HG02840 (cell line): ENCODE measurements around the gene PCDHGA5.
"Not testable (repeated sequence)": the region's sequence is repeated elsewhere in the genome, so short reads cannot be mapped to it uniquely, and the experiment has no call there.

Experiments used
- ATAC-seq: cut with Tn5 transposase; IDR thresholded peaks from one replicate; pipeline ENCODE4 v1.9.1; 2021; ENCODE audit warnings: mild to moderate bottlenecking, moderate library complexity, moderate number of reproducible peaks; ENCODE audit not compliant: unreplicated experiment, low FRiP score

PCDHGA5 gene

DNA sequence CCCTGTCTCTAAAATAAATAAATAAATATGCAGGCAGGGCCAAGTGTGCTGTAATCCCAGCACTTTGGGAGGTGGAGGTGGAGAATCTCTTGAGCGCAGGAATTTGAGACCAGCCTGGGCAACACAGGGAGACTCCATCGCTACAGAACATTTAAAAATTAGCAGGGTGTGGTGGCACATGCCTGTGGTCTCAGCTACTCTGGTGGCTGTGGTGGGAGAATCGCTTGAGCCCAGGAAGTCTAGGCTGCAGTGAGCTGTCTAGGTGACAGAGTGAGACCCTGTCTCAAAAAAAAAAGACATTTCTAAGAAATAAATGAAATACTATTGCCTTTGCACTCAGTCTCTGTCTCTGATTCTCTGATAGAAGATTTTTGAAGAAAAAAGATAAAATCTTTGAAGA lies 47.6 kb downstream of the PCDHGA5 start:
- no peak for ATAC-seq

DNA sequence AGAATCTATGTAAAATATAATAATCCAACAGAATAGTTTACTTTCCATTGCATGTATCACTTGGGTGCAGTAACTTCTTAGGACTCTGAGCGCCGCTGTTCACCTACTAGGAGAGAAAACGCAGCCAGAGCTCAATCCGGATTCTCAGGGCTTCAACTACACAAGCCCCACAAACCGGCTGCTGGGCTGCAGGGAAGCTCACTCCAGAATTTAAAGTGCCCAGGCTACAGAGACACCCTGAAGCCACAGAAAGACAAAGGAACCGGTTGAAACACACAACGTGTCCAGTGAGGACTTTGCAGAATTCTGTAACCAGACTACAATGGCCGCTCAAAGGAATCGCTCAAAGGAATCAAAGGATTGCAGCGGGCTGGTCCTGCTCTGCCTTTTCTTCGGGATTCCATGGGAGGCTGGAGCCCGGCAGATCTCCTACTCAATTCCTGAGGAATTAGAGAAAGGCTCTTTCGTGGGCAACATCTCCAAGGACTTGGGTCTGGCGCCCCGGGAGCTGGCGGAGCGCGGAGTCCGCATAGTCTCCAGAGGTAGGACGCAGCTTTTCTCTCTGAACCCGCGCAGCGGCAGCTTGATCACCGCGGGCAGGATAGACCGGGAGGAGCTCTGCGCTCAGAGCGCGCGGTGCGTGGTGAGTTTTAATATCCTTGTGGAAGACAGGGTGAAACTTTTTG lies 49.0 kb downstream of the PCDHGA5 start, which contains the start of gene PCDHGA10:
Gene PCDHGA10, plus strand, starts transcription at position 134 of the 686 bp plus-strand sequence. Its CDS starts 189 bp downstream, at position 323.
- ATAC-seq = peak; percentile 69

DNA sequence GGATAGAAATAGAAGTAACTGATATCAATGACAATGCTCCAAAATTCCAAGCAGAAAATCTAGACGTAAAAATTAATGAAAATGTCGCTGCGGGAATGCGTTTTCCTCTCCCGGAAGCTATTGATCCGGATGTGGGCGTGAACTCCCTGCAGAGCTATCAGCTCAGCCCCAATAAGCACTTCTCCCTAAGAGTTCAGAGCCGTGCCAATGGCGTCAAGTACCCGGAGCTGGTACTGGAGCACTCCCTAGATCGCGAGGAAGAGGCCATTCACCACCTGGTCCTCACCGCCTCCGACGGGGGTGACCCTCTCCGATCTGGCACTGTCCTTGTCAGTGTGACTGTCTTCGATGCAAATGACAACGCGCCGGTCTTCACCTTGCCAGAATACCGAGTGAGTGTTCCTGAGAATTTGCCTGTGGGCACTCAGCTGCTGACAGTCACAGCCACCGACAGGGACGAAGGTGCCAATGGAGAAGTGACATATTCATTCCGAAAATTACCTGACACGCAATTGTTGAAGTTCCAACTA lies 49.6 kb downstream of the PCDHGA5 start:
- no peak for ATAC-seq

DNA sequence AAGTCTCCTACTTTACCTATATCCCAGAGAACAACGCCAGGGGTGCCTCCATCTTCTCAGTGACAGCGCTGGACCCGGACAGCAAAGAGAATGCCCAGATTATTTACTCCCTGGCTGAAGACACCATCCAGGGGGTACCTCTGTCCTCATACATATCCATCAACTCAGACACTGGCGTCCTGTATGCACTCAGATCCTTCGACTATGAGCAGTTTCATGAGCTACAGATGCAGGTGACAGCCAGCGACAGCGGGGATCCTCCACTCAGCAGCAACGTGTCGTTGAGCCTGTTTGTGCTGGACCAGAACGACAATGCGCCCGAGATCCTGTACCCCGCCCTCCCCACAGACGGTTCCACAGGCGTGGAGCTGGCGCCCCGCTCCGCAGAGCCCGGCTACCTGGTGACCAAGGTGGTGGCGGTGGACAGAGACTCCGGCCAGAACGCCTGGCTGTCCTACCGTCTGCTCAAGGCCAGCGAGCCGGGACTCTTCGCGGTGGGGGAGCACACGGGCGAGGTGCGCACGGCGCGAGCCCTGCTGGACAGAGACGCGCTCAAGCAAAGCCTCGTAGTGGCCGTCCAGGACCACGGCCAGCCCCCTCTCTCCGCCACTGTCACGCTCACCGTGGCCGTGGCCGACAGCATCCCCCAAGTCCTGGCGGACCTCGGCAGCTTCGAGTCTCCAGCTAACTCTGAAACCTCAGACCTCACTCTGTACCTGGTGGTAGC lies 50.7 kb downstream of the PCDHGA5 start:
- not testable (repeated sequence) for ATAC-seq

DNA sequence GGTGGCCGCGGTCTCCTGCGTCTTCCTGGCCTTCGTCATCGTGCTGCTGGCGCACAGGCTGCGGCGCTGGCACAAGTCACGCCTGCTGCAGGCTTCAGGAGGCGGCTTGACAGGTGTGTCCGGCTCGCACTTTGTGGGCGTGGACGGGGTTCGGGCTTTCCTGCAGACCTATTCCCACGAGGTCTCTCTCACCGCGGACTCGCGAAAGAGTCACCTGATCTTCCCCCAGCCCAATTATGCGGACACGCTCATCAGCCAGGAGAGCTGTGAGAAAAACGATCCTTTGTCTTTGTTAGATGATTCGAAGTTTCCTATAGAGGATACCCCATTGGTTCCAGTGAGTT lies 51.3 kb downstream of the PCDHGA5 start:
- not testable (repeated sequence) for ATAC-seq
